HG02970 (cell line): ENCODE measurements around the gene CARMIL3.
"Not testable (repeated sequence)": the region's sequence is repeated elsewhere in the genome, so short reads cannot be mapped to it uniquely, and the experiment has no call there.

Source experiments
- ATAC-seq: cut with Tn5 transposase; IDR thresholded peaks from one replicate; pipeline ENCODE4 v1.9.1; 2021; ENCODE audit warnings: mild to moderate bottlenecking, moderate library complexity, moderate number of reproducible peaks; ENCODE audit not compliant: unreplicated experiment, low FRiP score

The CARMIL3 gene

GRCh38 chr14:24051789-24052655 is at the start of gene CARMIL3:
Gene CARMIL3 (plus strand): TSS chr14:24052009. CDS start chr14:24052154, 145 bp downstream.
- peak; percentile 60 for ATAC-seq

- ATAC-seq = peak; percentile 17
Measured at GRCh38 chr14:24006471-24006816, 45.4 kb upstream of the CARMIL3 start.

GRCh38 chr14:24006817-24007652 is 44.8 kb upstream of the CARMIL3 start:
- ATAC-seq = peak; percentile 84

- ATAC-seq = no peak
Measured at GRCh38 chr14:24011051-24011450, 40.8 kb upstream of the CARMIL3 start.

DNA sequence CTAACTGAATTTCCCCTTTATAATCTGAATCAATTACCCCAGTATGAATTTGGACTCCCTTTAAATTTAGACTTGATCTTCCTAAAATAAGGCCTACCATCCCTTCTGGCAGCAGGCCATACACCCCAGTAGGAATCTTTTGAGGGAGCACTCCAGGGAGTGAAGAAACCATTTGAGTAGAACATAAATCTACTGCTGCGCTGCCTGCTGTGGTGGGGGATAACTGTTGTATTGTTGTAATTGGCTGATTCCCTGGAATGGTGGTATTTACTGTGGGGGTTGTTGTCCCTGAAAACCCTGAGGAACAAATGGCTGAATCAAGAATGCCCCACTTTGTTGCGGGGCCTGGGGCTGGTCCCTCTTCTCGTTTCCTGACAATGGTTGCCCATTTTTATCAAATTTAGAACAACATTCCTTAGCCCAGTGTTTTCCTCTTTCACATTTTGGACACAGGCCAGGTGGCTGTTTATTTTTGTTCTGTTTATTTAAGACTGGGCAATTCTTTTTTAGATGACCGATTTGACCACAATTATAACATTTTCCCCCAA is 39.0 kb upstream of the CARMIL3 start:
- ATAC-seq = not testable (repeated sequence)

DNA sequence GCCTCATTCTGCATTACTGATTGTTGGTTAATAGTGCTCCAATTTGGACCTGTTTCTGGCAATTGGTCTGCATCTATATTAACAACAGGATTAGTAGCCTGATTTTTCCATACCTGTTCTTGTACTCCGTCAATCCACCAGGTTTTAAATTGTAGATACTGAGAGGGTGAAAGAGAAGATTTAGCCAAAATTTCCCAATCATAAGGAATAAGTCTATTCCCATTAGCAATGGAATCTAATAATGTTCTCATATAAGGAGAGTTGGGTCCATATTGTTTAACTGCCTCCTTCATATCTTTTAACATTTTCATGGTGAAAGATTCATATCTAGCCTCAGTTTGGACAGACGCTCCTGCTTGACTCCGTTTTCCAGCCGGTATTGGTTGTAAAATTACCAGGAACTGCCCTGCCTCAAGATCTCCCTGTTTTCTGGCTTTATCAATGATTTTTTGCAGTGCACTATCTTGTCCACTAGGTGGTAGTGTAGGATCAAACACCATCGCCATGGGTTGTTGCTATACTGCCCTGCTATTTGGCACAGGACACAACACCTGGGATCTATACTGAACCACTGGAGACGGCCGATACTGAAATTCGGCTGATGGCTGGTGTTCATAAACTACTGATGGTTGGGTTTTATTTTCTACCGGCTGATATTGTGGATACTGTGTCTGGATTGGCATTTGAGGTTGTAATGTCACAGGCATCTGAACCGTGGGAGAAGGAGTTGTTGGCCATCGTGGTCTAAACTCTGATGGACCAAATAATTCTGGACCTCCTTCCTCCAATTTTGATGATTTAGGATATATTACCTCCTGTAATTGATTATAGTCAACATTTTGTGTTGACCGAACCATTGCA is 37.9 kb upstream of the CARMIL3 start:
- ATAC-seq = no peak

- not testable (repeated sequence) for ATAC-seq
Measured at GRCh38 chr14:24015745-24016144, 36.1 kb upstream of the CARMIL3 start.

DNA sequence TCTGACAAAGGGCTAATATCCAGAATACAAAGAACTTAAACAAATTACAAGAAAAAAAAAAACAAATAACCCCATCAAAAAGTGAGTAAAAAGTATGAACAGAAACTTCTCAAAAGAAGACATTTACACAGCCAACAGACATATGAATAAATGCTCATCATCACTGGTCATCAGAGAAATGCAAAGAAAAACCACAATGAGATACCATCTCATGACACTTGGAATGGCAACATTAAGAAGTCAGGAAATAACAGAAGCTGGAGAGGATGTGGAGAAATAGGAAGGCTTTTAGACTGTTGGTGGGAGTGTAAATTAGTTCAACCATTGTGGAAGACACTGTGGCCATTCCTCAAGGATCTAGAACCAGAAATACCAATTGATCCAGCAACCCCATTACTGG is 32.8 kb upstream of the CARMIL3 start:
- ATAC-seq = not testable (repeated sequence)

DNA sequence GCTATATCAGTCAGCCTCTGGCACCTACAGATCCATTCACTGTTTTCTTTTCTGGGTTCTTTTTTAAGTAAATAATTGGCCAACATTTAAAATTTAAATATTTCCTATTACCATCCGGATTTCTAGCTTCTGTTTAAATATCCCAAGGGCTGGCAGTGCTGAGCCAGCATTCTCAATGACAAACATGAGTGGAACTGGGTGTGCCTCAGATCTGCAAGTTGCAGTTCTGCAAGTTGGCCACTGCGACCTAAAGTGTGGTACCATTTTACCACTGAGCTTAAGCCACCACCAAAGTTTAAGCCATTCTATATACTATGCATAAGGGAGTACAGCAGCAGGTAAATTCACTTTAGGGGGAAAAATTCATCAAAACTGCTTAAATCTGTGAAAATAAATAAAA is 31.9 kb upstream of the CARMIL3 start:
- not testable (repeated sequence) for ATAC-seq

- ATAC-seq = not testable (repeated sequence)
Measured at GRCh38 chr14:24020520-24020919, 31.3 kb upstream of the CARMIL3 start.

- not testable (repeated sequence) for ATAC-seq
Measured at GRCh38 chr14:24024939-24025418, 26.8 kb upstream of the CARMIL3 start.

DNA sequence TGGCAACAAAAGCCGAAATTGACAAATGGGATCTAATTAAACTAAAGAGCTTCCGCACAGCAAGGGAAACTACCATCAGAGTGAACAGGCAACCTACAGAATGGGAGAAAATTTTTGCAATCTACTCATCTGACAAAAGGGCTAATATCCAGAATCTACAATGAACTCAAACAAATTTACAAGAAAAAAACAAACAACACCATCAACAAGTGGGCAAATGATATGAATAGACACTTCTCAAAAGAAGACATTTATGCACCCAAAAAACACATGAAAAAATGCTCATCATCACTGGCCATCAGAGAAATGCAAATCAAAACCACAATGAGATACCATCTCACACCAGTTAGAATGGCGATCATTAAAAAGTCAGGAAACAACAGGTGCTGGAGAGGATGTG is 22.1 kb upstream of the CARMIL3 start:
- ATAC-seq = not testable (repeated sequence)

- ATAC-seq = not testable (repeated sequence)
Measured at GRCh38 chr14:24031331-24031730, 20.5 kb upstream of the CARMIL3 start.

DNA sequence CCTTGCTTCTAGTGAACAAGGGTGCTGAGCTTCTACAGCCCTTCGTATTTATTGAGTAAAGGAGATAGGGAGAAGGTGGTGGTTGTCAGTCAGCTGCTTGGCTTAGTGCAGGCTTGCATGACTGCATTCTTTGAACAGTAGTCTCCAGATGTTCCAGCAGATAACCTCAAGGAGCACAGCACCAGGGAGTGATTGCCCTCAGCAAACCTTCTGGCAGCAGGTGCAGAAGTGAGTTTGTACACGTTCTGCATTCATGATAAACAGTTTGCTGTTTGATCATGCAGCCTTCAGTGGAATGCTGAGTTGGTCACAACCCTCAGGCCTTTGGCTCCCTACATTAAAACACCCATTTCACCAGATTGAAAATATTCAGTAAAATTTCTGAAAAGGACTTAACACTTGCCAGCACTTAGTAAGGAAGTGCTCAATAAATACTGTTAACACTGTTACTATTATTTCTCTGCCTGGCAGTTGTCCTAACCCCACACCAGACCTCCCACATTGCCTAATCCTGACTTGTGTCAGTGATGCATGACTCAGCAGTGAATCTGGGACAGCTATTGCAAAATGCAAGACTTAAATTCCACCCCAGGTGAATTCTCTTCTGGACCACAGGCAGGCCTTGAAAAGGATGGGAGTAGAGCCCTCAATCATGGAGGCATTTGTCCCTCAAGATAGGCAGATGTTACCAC is 18.9 kb upstream of the CARMIL3 start:
- no peak for ATAC-seq

GRCh38 chr14:24035769-24036168 is 16.0 kb upstream of the CARMIL3 start:
- not testable (repeated sequence) for ATAC-seq

DNA sequence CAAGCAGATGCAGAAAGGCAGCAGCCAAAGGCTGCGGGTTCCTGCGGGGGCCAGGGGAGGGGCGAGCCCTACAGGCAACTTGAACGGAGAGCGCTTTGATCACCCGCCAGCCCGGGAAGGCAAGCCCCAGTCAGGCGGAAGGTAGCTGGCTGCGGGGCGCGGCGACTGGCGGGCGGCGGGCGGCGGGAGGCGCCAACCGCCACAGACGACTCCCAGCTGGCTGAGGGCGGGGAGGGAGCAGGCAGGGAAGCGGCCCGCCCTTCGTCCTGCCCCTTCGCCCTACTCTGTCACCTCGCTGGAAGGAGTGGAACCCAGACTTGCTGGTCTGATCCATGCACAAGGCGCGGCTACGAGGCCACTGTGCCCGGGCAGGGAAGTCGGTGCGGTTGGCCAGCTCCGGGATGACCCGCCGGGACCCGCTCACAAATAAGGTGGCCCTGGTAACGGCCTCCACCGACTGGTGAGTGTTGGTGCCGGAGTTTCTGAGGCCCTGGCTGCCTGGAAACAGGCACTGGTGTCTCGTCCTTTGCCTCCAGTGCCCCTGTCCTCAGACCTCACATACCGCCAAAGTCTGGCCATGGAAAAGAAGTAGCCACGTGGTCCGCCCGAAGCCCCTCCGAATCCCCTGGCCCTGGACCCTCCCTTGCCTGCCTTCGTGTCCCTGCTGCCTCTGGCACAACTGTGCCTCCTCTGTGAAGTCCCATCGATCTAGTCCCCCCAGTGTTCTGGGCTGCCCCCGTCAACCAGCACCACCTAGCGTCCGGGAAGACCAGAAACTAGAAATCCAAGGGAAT is 15.4 kb upstream of the CARMIL3 start:
- ATAC-seq = no peak

DNA sequence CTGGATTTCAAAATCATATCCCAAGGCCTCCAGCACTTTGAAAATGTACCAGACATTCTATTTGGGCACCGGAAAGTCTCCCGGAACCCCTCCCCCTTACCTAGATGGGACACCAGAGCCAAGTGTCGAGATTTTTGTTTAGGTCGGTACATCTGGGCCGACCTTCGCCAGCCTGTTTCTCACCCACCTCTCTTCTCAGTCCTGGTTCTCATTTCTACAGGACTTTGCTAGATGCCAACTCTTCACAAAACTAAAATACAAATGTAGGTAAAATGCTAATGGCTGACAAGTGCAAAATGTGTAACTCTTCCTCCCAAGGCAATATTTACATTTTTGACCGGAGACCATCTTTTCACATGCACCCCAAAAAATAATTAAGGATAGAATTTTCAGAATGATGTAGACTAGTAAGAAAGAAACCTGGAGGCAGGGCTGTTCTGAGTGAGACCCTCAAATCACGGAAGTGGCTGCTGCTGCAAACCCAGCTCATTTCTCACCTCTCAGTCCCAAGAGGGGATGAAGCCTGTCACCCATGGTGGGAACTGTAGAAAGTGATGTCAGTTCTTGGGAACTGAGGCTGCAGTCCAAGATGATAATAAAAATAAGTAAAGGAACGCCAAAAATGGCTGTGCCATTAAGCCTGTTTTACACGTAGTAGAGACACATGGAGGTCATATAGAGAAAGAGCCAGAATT is 14.7 kb upstream of the CARMIL3 start:
- ATAC-seq = not testable (repeated sequence)

- no peak for ATAC-seq
Measured at GRCh38 chr14:24037658-24038037, 14.2 kb upstream of the CARMIL3 start.
